Measurements from ENCODE around the gene NUP210. TPM values are rescaled to one million over a fixed set of nuclear protein-coding genes. Genes with fewer than 3 reads are reported as not detected.

NUP210 gene
- total RNA-seq, 1 experiment from 2014 or later, result 64.0 TPM

DNA sequence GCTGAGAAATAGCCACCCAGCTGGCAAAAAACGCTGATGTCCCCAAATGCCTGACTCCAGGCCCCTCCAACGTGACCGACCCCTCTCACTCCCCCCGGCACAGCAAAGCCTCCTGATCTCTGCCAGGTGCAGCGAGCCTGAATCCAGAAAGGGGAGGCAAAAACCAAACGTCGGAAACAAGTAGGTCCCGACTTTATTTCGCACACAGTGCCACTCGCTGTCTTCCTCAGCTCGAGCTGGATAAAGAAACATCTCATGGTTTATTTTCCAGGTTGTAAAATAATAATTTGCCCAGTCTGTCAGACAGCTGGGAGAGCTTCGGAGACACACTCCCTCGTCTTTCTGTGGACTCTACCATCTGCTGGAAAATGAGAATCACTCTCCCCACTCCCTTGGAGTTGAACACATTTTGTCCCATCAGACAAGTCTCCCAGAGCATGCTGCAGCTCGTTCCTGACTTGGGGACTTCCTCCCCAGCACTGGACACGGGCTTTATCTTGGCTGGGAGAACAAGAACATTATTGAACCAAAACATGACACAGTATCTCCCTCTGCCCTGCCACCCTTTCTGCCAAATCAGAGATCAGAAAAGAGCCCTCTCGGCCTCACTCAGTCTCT is 142.8 kb downstream of the NUP210 start:
- peaks cover 11% of the 10 kb centered on the region; the same call in 1 of the 2 replicates for H4K20me1 ChIP-seq (ENCODE audit: low read length)
- intact Hi-C loops (cut with micrococcal nuclease), result no loop called here
- H3K9me2 ChIP-seq (replicated peaks; ENCODE audit: low read length), result no peaks in the 10 kb centered on the region
- peak overlapping the region; percentile 56 for H3K4me2 ChIP-seq (ENCODE audit: low read length)
- POLR2A ChIA-PET (ENCODE audit: unreplicated experiment), result no interaction called here
- DNase-seq (no peak), ATAC-seq (no peak)
- peaks cover 89% of the 10 kb centered on the region for H3K79me2 ChIP-seq (ENCODE audit: low read length)
- peaks cover 24% of the 10 kb centered on the region for H3K4me1 ChIP-seq (ENCODE audit: insufficient read depth, low read length)
- TF ChIP-seq EZH2phosphoT487 (IDR thresholded peaks at IDR 0.05; ENCODE audit: borderline replicate concordance, low read length), result no peak
- TF ChIP-seq EZH2 (IDR thresholded peaks at IDR 0.05; ENCODE audit: low read length, unreplicated experiment), result no peak
- TF ChIP-seq, protein P1, sequence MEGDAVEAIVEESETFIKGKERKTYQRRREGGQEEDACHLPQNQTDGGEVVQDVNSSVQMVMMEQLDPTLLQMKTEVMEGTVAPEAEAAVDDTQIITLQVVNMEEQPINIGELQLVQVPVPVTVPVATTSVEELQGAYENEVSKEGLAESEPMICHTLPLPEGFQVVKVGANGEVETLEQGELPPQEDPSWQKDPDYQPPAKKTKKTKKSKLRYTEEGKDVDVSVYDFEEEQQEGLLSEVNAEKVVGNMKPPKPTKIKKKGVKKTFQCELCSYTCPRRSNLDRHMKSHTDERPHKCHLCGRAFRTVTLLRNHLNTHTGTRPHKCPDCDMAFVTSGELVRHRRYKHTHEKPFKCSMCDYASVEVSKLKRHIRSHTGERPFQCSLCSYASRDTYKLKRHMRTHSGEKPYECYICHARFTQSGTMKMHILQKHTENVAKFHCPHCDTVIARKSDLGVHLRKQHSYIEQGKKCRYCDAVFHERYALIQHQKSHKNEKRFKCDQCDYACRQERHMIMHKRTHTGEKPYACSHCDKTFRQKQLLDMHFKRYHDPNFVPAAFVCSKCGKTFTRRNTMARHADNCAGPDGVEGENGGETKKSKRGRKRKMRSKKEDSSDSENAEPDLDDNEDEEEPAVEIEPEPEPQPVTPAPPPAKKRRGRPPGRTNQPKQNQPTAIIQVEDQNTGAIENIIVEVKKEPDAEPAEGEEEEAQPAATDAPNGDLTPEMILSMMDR (conservative IDR thresholded peaks at IDR 0.05; ENCODE audit: low read depth, low read length), result no peak
- no peaks in the 10 kb centered on the region for H3K9me3 ChIP-seq (ENCODE audit: low read length)
- H3F3A ChIP-seq (ENCODE audit: low read length, unreplicated experiment), result no peaks in the 10 kb centered on the region
- BruUV-seq (replicated peaks), result no TSS peak
- no peak overlapping the region for H2AFZ ChIP-seq (ENCODE audit: low read length)
- no peak overlapping the region; the same call in 1 of the 2 replicates for H3K4me3 ChIP-seq (ENCODE audit: low read length)
- no peak overlapping the region for H3K27ac ChIP-seq (ENCODE audit: low read length)
- H3K36me3 ChIP-seq (ENCODE audit: low read depth, low read length), result no peaks in the 10 kb centered on the region
- no peak overlapping the region for H3K9ac ChIP-seq (ENCODE audit: low read length)
- CTCF ChIA-PET, result no interaction called here
- no peaks in the 10 kb centered on the region for H3K27me3 ChIP-seq (ENCODE audit: low read length)

DNA sequence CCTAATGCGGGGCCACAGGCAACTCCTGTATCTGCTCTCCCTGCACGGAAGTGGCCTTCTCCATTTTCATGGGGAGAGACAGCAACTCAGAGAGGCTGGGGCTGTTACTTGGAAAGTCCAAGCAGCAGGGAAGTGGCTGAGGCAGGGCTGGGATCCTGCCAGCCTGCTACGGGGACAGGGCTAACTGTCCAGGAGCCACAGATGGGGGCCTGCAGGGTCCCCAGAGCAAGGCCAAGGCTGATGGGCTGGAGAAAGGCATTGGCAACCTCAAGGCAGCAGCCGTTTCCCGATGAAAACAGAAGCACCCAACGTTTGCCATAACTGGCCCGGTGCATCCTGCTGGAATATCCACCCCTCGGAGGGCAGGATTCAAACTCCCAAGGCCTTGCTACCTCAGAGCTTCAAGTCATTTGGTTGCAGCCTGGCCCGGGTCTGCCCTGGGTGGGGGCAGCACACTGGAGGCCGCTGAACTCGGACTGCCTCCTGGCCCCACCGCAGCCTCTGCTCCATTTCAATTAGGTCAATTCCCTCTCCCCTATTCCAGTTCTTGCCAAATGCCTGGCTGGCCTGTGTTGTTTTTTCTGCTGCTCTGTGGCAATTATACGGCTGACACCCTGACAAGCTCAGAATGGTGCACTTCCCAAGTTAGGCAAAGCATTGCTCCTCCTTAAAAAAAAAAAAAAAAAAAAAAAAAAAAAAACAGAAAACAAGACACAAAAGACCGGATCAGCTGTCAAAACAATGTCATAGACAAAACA is 143.5 kb downstream of the NUP210 start:
- H4K20me1 ChIP-seq (ENCODE audit: low read length), result peaks cover 11% of the 10 kb centered on the region; the same call in 1 of the 2 replicates
- H3K9me3 ChIP-seq (ENCODE audit: low read length), result no peaks in the 10 kb centered on the region
- H3K4me2 ChIP-seq (ENCODE audit: low read length), result no peak overlapping the region
- peaks cover 89% of the 10 kb centered on the region for H3K79me2 ChIP-seq (ENCODE audit: low read length)
- no peaks in the 10 kb centered on the region for H3F3A ChIP-seq (ENCODE audit: low read length, unreplicated experiment)
- ChIA-PET POLR2A (ENCODE audit: unreplicated experiment) (no interaction called here), CTCF (no interaction called here)
- H2AFZ ChIP-seq (ENCODE audit: low read length), result no peak overlapping the region
- no peak overlapping the region for H3K27ac ChIP-seq (ENCODE audit: low read length)
- ATAC-seq, result no peak
- H3K9ac ChIP-seq (ENCODE audit: low read length), result no peak overlapping the region
- H3K9me2 ChIP-seq (replicated peaks; ENCODE audit: low read length), result no peaks in the 10 kb centered on the region
- H3K4me3 ChIP-seq (ENCODE audit: low read length), result no peak overlapping the region
- intact Hi-C loops (cut with micrococcal nuclease), result no loop called here
- H3K4me1 ChIP-seq (ENCODE audit: insufficient read depth, low read length), result peaks cover 19% of the 10 kb centered on the region
- BruUV-seq (replicated peaks), result no TSS peak
- H3K27me3 ChIP-seq (ENCODE audit: low read length), result no peaks in the 10 kb centered on the region
- no peaks in the 10 kb centered on the region for H3K36me3 ChIP-seq (ENCODE audit: low read depth, low read length)
- no peak for DNase-seq
- TF ChIP-seq, protein P1 (conservative IDR thresholded peaks at IDR 0.05; ENCODE audit: low read depth, low read length), result no peak
- TF ChIP-seq EZH2phosphoT487 (IDR thresholded peaks at IDR 0.05; ENCODE audit: borderline replicate concordance, low read length) (no peak), EZH2 (IDR thresholded peaks at IDR 0.05; ENCODE audit: low read length, unreplicated experiment) (no peak)
